ENCODE measurements around the gene RPL5.
A peak's percentile ranks its signal among the peaks of the same experiment; 100 is the strongest.
"Not testable (repeated sequence)": the region's sequence is repeated elsewhere in the genome, so short reads cannot be mapped to it uniquely, and the experiment has no call there.

RPL5 gene

GRCh38 chr1:92831762-92832536, at the start of gene RPL5:
Gene RPL5, plus strand, starts transcription at chr1:92832040. Its CDS starts 75 bp downstream, at chr1:92832115.
- peak; percentile 94 for DNase-seq

GRCh38 chr1:92783550-92783949, 48.3 kb upstream of the RPL5 start:
- not testable (repeated sequence) for DNase-seq

GRCh38 chr1:92784021-92784638, 47.7 kb upstream of the RPL5 start:
- DNase-seq: no peak

- DNase-seq: peak; percentile 99
These were observed 47.0 kb upstream of the RPL5 start, which contains the start of gene EVI5 for GRCh38 chr1:92784639-92785500. Gene EVI5, minus strand, starts transcription at chr1:92785108. Its CDS starts 48,562 bp downstream, at chr1:92736546.

GRCh38 chr1:92786111-92786901, 45.5 kb upstream of the RPL5 start:
- DNase-seq: no peak

GRCh38 chr1:92790081-92790480, 41.8 kb upstream of the RPL5 start:
- DNase-seq: no peak

GRCh38 chr1:92790867-92791266, 41.0 kb upstream of the RPL5 start:
- DNase-seq: no peak

GRCh38 chr1:92791487-92792066, 40.3 kb upstream of the RPL5 start:
- peak; percentile 27 for DNase-seq

GRCh38 chr1:92792340-92792782, 39.5 kb upstream of the RPL5 start:
- peak; percentile 11 for DNase-seq

GRCh38 chr1:92795166-92795565, 36.7 kb upstream of the RPL5 start:
- no peak for DNase-seq

- DNase-seq: no peak
These were observed 34.5 kb upstream of the RPL5 start for GRCh38 chr1:92797297-92797696.

- no peak for DNase-seq
These were observed 33.9 kb upstream of the RPL5 start for GRCh38 chr1:92797961-92798360.

- no peak for DNase-seq
These were observed 28.5 kb upstream of the RPL5 start for GRCh38 chr1:92803140-92803887.

- no peak for DNase-seq
These were observed 27.1 kb upstream of the RPL5 start for GRCh38 chr1:92804721-92805201.

GRCh38 chr1:92805216-92805615, 26.6 kb upstream of the RPL5 start:
- DNase-seq: no peak

- no peak for DNase-seq
These were observed 23.5 kb upstream of the RPL5 start for GRCh38 chr1:92808381-92808780.

- no peak for DNase-seq
These were observed 15.1 kb upstream of the RPL5 start for GRCh38 chr1:92816732-92817131.

- DNase-seq: no peak
These were observed 14.6 kb upstream of the RPL5 start for GRCh38 chr1:92817137-92817697.

- DNase-seq: no peak
These were observed 13.7 kb upstream of the RPL5 start for GRCh38 chr1:92817986-92818764.

- no peak for DNase-seq
These were observed 11.8 kb upstream of the RPL5 start for GRCh38 chr1:92820024-92820423.

All from NCI-H510A (cell line).